ENCODE results near the gene ADAM8. TPM values are rescaled to one million over a fixed set of nuclear protein-coding genes. Genes with fewer than 3 reads are reported as not detected.

The ADAM8 gene
- total and polyA plus RNA-seq, 2 of the 8 experiments (the other 6 are each of a cell fraction or from before 2014, with no cell fraction given) = 4.6 TPM

DNA sequence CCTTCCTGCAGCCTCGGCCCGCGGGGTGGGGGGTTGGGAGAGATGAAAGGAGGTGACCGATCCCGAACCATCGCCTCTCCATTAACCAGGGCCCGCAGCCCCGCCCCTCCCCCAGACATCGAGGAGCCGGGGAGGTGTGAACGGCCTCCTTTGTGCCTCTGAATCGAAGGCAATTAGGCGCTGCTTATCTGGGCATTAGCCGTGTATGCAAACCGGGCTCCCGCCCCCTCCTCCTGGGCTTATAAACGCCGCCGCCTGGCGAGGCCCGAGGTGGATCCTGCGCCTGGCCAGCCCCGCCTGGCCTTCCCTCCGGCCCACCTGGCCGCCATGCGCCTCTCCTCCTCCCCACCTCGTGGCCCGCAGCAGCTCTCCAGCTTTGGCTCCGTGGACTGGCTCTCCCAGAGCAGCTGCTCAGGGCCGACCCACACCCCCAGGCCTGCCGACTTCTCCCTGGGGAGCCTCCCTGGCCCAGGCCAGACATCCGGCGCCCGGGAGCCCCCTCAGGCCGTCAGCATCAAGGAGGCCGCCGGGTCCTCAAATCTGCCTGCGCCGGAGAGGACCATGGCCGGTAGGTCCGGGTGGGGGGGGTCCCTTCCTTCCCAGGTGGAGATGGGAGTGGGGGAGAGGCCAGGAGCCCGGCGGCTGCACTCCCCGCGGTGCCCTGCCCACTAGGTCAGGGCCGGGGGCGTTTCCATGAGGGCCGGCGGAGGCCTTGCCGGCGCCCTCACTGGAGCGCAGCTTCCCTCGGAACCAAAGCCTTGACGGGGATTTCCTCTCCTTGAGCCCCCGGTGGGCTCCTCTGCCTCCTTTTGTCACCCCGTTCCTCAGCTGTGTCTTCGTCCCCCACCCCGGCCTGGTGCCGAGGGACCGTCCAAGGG lies 38.8 kb downstream of the ADAM8 start, which contains the start of gene VENTX:
Gene VENTX (plus strand): TSS at position 268 of the 878 bp plus-strand sequence. CDS start 60 bp downstream, at position 328.
- Histone ChIP-seq H3K14ac (ENCODE audit: insufficient read length) (no peak within 1 kb of the TSS), H4K5ac (ENCODE audit: insufficient read length, low read depth, low read length) (no peak within 1 kb of the TSS), H4K20me1 (replicated peaks in 1 of 2; ENCODE audit: control insufficient read depth in 1 of 2, insufficient read depth in 2 of 2, low read length in 2 of 2) (no peaks in the 10 kb centered on the region), H2BK15ac (ENCODE audit: low read length) (peak within 1 kb of the TSS; percentile 92; the same call in 1 of the 2 replicates), H3K23ac (ENCODE audit: insufficient read length) (no peak within 1 kb of the TSS), H2AFZ (ENCODE audit: low read length) (no peak within 1 kb of the TSS), H3K9me3 (ENCODE audit: insufficient read depth in 2 of 2, low read depth in 1 of 2, low read length in 1 of 2) (no peaks in the 10 kb centered on the region), H3K4me1 (replicated peaks in 1 of 4; ENCODE audit: control insufficient read depth in 3 of 4, insufficient read depth in 4 of 4, low read length in 3 of 4) (peaks cover 3 to 25% (median 13%) of the 10 kb centered on the region in 4 experiments), H2BK120ac (replicated peaks; ENCODE audit: low read depth, low read length) (peak within 1 kb of the TSS; percentile 54), H3K23me2 (ENCODE audit: low read depth, low read length) (peaks cover 12% of the 10 kb centered on the region; the same call in 1 of the 2 replicates), H3K18ac (ENCODE audit: extremely low read depth, low read length) (peak within 1 kb of the TSS; percentile 71), H4K91ac (replicated peaks; ENCODE audit: insufficient read length, low read length) (peak within 1 kb of the TSS; percentile 97), H3K27ac (ENCODE audit: low read depth, low read length) (no peak within 1 kb of the TSS), H2AK5ac (ENCODE audit: low read depth, low read length) (no peak within 1 kb of the TSS), H3K4me3 (ENCODE audit: extremely low read depth in 1 of 4, insufficient read depth in 2 of 4, low read depth in 3 of 4, low read length in 4 of 4) (peak within 1 kb of the TSS; percentile 40 to 62 (median 50)), H3K4me2 (ENCODE audit: insufficient read depth in 1 of 2, low read depth in 2 of 2, low read length in 2 of 2) (peak within 1 kb of the TSS; percentile 91 to 92), H3K56ac (replicated peaks; ENCODE audit: insufficient read length, low read depth, low read length) (no peak within 1 kb of the TSS), H2BK5ac (ENCODE audit: low read depth, low read length) (peak within 1 kb of the TSS; percentile 27; the same call in 1 of the 2 replicates), H3K27me3 (replicated peaks in 1 of 4; ENCODE audit: control insufficient read depth in 3 of 4, extremely low read depth in 1 of 4, insufficient read depth in 3 of 4, low read length in 3 of 4) (peaks cover 23 to 46% (median 43%) of the 10 kb centered on the region in 4 experiments), H3K4ac (replicated peaks; ENCODE audit: insufficient read length, low read depth, low read length) (peak within 1 kb of the TSS; percentile 91), H4K8ac (ENCODE audit: extremely low read depth, insufficient read depth, low read length) (peak within 1 kb of the TSS; percentile 74), H2BK20ac (ENCODE audit: low read length) (no peak within 1 kb of the TSS; the same call in 1 of the 2 replicates), H2BK12ac (ENCODE audit: low read depth, low read length) (peak within 1 kb of the TSS; percentile 75; the same call in 1 of the 2 replicates), H3K79me1 (ENCODE audit: low read depth, low read length) (0 out of 2 replicates have a peak, but pooled peaks cover 2% of the 10 kb centered on the region), H3K9ac (replicated peaks in 1 of 4; ENCODE audit: extremely low read depth in 1 of 4, low read depth in 3 of 4, low read length in 3 of 4) (peak within 1 kb of the TSS in 1 of 4 experiments; percentile 17; a peak in 3 of 7 replicates), H3K79me2 (ENCODE audit: control insufficient read depth in 1 of 2, insufficient read depth in 2 of 2, low read length in 2 of 2) (no peaks in the 10 kb centered on the region), H3K36me3 (ENCODE audit: control insufficient read depth in 2 of 4, insufficient read depth in 4 of 4, low read length in 3 of 4) (peaks cover 0 to 5% (median 0%) of the 10 kb centered on the region in 4 experiments; a peak in 3 of 8 replicates)
- POLR2A ChIA-PET (ENCODE audit: partially characterized antibody) = interaction anchor here (1.0 to 1.7 kb wide), 5 partner anchors 8 to 26 kb away, joined by 3 to 6 read pairs (median 4); no protein-coding TSS in a partner anchor
- CTCF ChIA-PET (ENCODE audit: partially characterized antibody) = interaction anchor here (1.8 kb wide), 1 partner anchor 70 kb away, joined by 7 read pairs; no protein-coding TSS in a partner anchor
- WGBS, 2 experiments (ENCODE audit: extremely low coverage in 1 of 2, insufficient coverage in 1 of 2, insufficient read length in 1 of 2, insufficient replicate concordance in 2 of 2, low coverage in 1 of 2, low lambda C conversion rate in 2 of 2, missing lambda C conversion rate in 1 of 2) = 5% methylated on average over 45 of the region's 60 CpGs; no CpG with 5 or more reads in 1 of the 2 experiments
- DNase-seq (ENCODE audit: low read depth in 1 of 2, low spot score in 2 of 2) (peak; percentile 60 to 87), FAIRE-seq (no peak)
- 0 out of 2 replicates have a peak, but pooled peaks have one; percentile 40 for TF ChIP-seq TCF12 (IDR thresholded peaks at IDR 0.05; ENCODE audit: low read depth, low read length)
- peak; percentile 40; the same call in 1 of the 2 replicates for TF ChIP-seq TBP (IDR thresholded peaks at IDR 0.05; ENCODE audit: low read depth, low read length)
- TF ChIP-seq KDM1A (IDR thresholded peaks at IDR 0.05; ENCODE audit: borderline replicate concordance, low read length) = peak; percentile 7; the same call in 1 of the 2 replicates
- TF ChIP-seq, protein P1, sequence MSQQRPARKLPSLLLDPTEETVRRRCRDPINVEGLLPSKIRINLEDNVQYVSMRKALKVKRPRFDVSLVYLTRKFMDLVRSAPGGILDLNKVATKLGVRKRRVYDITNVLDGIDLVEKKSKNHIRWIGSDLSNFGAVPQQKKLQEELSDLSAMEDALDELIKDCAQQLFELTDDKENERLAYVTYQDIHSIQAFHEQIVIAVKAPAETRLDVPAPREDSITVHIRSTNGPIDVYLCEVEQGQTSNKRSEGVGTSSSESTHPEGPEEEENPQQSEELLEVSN (IDR thresholded peaks at IDR 0.05) = peak; percentile 93
- TF ChIP-seq KDM4A (IDR thresholded peaks at IDR 0.05; ENCODE audit: low read depth, low read length, severe bottlenecking) = peak; percentile 85
- no peak for TF ChIP-seq SRF (IDR thresholded peaks at IDR 0.05; ENCODE audit: low read depth, low read length)
- no peak for TF ChIP-seq ZNF274 (IDR thresholded peaks at IDR 0.05; ENCODE audit: borderline replicate concordance, extremely low read depth, low read length)
- no peak for TF ChIP-seq CHD2 (IDR thresholded peaks at IDR 0.05; ENCODE audit: low read length)
- no peak for TF ChIP-seq TAF7 (optimal IDR thresholded peaks at IDR 0.05; ENCODE audit: borderline replicate concordance, low read depth, low read length)
